NCI-H2227 (cell line): ENCODE measurements around the gene RESF1.
"Not testable (repeated sequence)": the region's sequence is repeated elsewhere in the genome, so short reads cannot be mapped to it uniquely, and the experiment has no call there.

ENCODE experiments used
- DNase-seq: peaks from one replicate; lab custom pipeline; 2025; ENCODE audit not compliant: unreplicated experiment; lab: John Stamatoyannopoulos, UW

RESF1 gene, protein sequence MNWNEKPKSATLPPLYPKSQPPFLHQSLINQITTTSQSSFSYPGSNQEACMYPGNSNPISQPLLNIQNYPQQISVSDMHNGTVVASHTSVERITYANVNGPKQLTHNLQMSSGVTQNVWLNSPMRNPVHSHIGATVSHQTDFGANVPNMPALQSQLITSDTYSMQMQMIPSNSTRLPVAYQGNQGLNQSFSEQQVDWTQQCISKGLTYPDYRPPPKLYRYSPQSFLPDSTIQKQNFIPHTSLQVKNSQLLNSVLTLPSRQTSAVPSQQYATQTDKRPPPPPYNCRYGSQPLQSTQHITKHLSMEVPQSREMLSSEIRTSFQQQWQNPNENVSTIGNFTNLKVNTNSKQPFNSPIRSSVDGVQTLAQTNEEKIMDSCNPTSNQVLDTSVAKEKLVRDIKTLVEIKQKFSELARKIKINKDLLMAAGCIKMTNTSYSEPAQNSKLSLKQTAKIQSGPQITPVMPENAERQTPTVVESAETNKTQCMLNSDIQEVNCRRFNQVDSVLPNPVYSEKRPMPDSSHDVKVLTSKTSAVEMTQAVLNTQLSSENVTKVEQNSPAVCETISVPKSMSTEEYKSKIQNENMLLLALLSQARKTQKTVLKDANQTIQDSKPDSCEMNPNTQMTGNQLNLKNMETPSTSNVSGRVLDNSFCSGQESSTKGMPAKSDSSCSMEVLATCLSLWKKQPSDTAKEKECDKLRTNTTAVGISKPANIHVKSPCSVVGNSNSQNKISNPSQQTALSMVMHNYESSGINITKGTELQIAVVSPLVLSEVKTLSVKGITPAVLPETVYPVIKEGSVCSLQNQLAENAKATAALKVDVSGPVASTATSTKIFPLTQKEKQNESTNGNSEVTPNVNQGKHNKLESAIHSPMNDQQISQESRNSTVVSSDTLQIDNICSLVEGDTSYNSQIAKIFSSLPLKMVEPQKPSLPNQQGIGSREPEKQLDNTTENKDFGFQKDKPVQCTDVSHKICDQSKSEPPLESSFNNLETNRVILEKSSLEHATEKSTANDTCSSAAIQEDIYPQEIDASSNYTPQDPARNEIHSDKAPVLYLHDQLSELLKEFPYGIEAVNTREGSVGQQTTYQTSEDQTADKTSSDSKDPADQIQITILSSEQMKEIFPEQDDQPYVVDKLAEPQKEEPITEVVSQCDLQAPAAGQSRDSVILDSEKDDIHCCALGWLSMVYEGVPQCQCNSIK (N-terminal part only)

DNA sequence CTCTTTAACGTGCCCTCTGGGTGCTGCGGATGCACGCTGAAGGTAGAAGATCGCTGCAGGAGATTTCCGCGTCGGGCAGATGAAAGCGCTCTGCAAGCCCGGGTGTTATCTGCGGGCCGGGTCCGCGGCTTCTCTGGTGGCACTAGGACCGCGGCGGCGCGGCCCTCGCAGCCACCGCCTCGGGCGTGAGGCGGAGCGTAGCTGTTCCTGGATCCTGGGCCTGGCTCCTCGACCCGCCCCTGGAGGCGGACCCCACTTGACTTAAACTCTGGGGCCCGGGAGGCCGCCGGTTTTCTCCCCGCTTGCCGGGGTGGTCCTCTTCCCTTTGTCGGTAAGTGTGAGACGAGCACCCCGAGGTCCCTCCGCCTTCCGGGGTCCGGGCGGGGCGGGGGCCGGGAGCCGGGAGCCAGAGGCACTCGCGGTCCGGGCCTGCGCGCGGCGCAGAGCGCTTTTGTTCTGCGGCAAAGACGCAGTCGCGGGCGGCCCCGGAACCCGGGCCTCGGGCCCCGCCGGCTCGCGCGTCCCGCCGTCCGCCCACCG lies at the start of gene RESF1:
RESF1 (plus strand) TSS at position 255 of the 540 bp plus-strand sequence. CDS start 21,541 bp downstream, outside the sequence.
- DNase-seq: peak; percentile 88

DNA sequence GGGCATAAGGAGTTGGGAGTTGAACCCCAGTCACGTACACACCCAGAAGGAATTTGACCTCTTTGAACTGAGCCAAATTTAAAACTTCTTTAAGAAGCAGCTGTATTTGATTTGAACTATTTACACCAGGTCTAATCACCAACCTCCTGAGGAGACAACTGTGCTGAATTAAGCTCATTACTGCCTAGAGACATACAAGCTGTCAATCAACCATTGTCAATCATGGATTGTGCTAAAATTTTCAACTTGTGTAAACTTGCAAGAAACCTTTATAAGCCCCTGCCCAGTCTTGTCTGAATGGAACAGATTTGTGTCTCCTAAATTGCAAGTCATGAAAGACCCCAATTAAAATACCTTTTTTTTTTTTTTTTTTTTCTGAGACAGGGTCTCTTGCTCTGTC lies 44.3 kb upstream of the RESF1 start:
- no peak for DNase-seq

- no peak for DNase-seq
These were observed 43.8 kb upstream of the RESF1 start for GRCh38 chr12:31915446-31915845.

DNA sequence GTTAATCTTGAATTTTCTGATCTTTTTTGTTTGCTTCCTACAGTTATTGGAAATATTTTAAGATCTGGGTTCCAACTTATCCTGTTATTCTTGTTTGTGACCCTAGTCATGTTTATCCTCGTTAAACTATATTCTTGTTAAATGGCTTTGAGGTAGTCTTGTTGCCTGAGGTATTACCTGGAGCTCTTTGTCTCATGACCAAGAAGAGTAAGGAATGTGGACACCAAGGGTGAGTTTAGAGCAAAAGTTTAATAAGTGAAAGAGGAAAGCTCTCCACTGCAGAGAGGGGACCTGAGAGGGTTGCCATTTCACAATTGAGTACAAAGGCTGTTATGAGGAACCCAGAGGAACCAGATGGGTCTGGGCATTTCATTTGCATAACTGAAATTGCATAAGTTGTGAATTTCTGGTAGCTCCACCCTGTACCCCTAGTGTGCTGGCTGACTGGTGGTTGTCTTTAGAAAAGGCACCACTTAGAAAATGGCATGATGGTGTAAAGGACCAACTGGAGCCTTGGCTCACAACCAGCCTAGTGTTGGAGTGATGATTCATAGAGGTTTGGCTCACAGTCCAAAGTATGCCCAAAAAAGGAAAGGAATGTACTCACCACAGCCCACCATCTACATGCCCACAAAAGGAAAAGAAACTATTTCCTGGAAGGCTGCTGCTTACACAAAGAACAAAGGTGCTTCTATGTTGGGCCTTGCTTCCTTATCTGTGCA lies 36.7 kb upstream of the RESF1 start:
- DNase-seq: no peak

GRCh38 chr12:31923063-31923412 lies 36.2 kb upstream of the RESF1 start:
- DNase-seq: no peak

DNA sequence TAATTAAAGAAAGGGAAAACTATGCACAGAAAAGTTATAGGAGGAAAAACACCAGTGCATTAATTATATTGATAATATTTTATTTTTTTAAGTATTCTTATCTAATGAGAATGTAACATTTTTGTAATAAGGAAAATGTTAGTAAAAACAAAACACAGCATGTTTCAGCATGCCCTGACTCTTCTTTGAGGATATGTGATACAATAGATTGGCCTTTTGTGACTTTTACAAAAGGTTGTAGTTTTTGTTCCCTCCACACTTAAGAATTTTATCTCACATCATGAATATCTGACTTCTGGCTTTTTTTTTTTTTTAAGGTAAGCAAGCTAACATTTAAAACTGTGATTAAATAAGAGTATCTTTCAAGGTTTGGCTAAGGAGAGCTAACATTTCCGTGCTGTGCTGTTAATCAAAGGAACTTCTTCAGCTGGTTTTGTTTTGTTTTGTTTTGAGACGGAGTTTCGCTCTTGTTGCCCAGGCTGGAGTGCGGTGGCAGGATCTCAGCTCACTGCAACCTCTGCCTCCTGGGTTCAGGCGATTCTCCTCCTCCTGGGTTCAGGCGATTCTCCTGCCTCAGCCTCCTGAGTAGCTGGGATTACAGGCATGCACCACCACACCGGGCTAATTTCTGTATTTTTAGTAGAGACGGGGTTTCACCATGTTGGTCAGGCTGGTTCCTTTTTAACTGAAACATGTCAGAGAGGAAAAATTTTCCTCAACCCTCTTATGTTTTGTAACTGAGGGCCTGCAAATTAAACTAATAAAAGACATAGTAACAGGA lies 30.8 kb upstream of the RESF1 start:
- no peak for DNase-seq

- DNase-seq: no peak
These were observed 30.1 kb upstream of the RESF1 start for GRCh38 chr12:31929027-31929526.

- DNase-seq: no peak
These were observed 27.2 kb upstream of the RESF1 start for GRCh38 chr12:31931796-31932715.

- DNase-seq: no peak
These were observed 14.9 kb upstream of the RESF1 start for GRCh38 chr12:31944299-31944698.

GRCh38 chr12:31947971-31948370 lies 11.2 kb upstream of the RESF1 start:
- DNase-seq: no peak

- not testable (repeated sequence) for DNase-seq
These were observed 10.4 kb upstream of the RESF1 start for GRCh38 chr12:31948697-31949359.

GRCh38 chr12:31950088-31950487 lies 9.1 kb upstream of the RESF1 start:
- no peak for DNase-seq

GRCh38 chr12:31950492-31950891 lies 8.7 kb upstream of the RESF1 start:
- no peak for DNase-seq

DNA sequence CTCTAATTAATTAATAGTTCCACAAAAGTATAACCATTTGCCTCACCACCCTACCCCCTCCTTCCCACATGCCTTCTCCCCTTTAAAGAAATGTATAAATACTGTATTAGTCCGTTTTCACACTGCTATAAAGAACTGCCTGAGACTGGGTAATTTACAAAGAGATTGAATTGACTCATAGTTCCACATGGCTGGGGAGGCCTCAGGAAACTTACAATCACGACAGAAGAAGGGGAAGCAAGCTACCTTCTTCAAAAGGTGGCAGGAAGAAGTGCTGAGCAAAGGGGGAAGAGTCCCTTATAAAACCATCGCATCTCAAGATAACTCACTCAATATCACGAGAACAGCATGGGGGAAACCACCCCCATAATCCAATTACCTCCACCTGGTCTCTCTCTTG lies 8.2 kb upstream of the RESF1 start:
- DNase-seq: no peak

DNA sequence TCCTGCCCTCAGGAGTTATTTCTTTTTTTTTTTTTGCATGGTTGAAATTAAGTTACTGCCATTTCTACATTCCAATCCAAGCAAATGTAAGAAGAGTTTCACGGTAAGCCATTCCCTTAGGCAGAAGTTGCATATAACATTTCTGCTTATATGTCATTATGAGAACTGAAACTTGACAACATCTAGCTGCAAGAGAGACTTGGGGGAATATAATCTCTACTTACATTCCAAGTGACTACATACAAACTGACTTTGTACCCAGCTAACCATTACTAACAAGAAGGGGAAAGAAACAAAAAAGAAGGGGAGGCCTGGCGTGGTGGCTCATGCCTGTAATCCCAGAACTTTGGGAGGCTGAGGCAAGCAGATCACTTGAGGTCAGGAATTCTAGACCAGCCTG lies 7.3 kb upstream of the RESF1 start:
- DNase-seq: no peak

GRCh38 chr12:31952418-31952817 lies 6.8 kb upstream of the RESF1 start:
- DNase-seq: no peak

- no peak for DNase-seq
These were observed 4.0 kb upstream of the RESF1 start for GRCh38 chr12:31954925-31955858.
